CD4-positive, alpha-beta T cell treated with Interleukin-17A for 4 hours (primary cell): ENCODE measurements around the gene SKI.

ENCODE experiments used
- DNase-seq: peaks from one replicate; pipeline ENCODE4 v3.0.0-alpha.2; 2020; ENCODE audit warnings: mixed read lengths

Gene SKI

DNA sequence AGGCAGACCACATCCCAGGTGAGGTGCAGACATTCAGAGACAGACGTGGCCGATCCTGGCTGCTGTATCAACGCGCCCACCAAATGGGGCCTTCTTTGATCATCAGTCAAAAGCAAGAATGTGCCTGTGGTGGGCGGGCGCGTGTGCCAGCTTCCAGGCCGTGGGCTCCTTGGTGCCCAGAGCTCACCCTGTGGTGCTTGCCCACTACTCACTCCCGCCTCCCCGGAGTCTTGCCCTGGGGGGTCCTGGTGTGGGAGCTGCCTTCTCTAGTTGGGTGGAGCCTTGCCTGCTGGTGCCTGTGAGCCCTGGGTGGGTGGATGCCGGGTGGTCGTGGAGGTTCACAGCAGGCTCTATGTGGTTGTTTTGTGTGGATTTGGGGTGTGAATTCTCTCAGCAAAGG, 70.6 kb downstream of the SKI start:
- no peak for DNase-seq

GRCh38 chr1:2299131-2299627, 71.1 kb downstream of the SKI start:
- no peak for DNase-seq

DNA sequence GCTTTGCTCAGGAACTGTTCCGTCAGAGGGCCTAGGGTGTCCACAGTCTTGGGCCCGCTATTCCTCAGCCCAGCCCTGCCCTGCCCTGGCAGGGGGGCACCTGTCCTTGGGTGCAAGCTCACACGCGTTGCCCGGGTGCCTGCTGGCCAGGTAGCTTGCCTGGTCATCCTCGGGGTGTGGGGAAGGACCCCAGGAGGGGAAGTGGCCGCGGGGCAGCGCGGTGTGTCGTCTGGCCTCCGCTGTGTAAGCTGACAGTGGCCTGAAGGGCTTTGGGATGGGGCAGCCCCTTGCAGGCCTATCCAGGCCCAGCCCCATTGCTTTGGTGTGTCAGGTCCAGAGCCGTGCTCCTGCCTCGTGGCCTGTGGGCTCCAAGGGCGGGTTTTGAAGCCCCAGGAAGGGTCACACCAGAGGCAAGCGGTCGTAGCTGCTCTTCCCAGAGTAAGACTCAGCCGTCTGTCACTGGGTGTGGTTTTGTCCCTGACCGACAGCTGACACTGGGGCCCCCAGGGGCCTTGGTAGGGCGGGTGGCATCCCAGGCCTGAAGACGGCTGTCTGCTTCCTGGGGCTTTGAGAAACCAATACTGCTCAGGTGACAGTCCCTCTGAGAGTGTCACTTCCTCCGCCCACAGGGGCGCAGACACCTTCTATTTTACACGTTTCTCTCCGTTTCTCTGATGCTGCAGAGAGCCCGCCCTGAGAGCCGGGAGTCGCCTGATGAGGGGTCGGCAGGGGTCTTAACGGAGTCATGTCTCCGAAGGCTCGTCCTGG, 72.1 kb downstream of the SKI start:
- DNase-seq = peak; percentile 74

DNA sequence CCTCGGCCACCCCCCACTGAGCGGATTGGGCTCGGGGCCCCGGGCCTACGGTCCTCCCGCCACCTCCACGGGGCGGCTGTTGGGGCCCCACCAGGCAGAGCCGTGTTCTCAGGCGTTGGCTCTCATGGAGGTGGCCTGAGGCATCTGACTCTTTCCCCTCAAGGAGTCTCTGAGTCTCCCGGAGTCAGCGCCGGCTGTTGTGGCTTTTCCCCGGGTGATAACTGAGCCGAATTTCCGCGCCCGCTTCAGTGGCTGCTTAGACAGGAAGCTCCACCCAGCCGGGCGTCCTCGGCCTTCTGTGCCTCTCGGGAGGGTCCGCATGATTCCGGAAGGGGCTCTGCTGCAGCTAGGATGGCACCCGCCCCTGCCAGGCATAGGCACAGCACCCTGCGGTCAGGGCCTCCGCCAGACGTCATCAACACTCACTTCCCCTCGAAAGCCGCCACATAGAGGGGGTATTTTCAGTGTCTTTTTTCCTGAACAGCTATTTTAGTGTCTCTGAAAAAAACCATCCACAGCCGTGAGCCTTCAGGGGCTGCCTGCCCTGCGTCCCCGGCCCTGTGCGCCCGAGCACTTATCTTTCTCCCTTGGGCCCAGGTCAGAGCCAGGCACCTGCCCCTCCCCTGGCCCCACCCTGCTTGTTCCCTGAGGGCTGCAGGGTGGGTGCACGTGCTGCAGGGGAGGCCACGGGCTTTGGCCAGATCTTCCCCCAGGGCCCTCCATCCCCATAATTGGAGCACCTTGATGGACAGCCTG, 72.9 kb downstream of the SKI start:
- DNase-seq = peak; percentile 94

- DNase-seq = no peak
These were observed 73.6 kb downstream of the SKI start for GRCh38 chr1:2301607-2302291.

DNA sequence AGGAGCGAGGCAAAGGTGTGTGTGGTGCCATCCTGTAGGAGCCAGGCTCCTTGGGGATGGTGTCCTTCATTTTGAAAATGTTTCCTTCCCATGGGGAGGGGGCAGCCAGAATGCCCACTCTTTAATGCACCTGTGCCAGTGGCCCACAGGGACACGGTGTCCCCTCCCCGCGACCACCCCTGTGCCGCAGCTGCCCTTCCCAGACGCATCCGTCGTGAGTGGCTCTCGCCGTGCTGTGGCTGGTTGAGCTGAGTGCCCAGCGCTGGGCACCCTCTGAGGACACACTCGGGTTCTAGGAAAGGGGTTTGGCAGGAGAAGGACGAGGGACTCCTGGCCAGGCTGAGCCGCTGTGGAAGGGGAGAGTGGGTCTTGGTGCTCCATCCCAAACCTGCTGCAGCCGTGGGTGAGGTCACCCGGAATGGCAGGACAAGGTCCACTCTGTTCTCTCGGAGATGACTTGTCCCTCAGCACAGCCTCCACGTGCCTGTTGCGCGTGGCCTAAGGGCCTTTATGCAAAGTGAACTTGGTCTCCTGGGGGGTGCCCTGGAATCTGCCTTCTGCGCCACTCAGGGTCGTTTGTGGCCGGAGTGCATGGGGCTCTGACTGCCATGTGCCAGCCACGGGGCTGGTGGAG, 74.3 kb downstream of the SKI start:
- DNase-seq = no peak

DNA sequence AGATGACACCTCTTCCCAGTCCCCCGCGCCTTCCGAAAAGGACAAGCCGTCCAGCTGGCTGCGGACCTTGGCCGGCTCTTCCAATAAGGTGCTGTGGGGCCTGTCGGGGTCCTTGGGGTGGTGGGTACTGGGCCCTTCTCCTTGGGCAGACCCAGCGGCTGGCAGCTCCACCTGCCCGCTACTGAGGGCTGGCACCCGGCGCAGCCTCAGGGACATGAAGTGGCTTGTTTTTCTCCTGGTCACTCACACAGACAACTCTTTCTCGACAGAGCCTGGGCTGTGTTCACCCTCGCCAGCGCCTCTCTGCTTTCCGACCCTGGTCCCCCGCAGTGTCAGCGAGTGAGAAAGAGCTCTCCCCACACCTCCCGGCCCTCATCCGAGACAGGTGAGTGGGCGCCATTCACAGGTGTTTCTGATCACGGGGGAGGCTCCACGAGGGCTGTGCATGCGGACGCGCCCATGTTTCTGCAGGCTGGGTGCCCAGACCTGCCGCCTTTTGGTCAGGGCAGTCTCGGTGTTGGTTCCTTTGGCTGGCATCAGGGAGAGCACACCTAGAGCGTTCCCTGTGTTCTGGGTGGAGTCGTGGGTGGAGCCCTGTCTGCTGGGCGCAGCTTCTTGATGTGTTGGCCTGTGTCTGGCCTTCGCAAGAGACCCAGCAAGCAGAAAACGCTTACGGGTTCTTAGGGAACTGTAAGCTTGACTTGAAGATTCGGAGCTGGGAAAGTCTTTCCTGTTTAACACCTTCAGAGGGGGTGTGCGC, 75.1 kb downstream of the SKI start:
- DNase-seq = no peak

- no peak for DNase-seq
These were observed 75.7 kb downstream of the SKI start for GRCh38 chr1:2303781-2304180.

DNA sequence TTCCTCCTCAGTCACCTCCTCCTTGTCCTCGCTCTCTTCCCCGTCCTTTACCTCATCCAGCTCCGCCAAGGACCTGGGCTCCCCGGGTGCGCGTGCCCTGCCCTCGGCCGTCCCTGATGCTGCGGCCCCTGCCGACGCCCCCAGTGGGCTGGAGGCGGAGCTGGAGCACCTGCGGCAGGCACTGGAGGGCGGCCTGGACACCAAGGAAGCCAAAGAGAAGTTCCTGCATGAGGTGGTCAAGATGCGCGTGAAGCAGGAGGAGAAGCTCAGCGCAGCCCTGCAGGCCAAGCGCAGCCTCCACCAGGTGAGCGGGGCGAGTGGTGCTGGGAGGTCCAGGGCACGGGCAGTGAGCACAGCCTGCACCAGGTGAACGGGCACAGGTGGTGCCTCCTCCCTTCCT, 76.2 kb downstream of the SKI start:
- no peak for DNase-seq

GRCh38 chr1:2304921-2305681, 77.0 kb downstream of the SKI start:
- DNase-seq = no peak

- no peak for DNase-seq
These were observed 78.2 kb downstream of the SKI start for GRCh38 chr1:2306151-2306978.

DNA sequence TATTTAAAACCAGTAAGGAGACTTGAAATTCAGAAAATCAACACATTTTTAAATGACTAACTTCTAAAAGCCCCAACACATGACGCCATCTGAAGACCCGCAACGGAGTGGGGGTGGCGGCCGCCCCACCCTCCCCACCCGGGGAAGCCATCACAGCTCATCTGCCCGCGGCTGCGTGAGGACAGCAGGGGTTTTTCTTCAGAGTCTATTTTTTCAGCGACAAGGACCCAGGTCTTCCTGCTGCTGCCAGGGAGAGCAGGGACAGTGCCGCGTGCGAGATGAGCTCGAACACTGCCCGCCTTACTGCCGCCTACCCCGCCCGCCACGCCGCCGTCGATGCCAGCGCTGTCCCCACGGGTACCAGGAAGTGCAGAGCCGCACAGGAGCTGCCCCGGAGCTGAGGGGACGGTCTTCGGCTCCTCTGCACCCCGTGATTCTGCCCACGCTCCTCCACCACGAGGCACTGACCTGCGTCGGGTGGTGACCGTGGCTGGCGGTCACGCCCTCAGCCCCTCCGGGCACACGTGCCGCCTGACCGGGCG, 79.0 kb downstream of the SKI start:
- DNase-seq = no peak

- no peak for DNase-seq
These were observed 79.9 kb downstream of the SKI start for GRCh38 chr1:2307972-2308371.

DNA sequence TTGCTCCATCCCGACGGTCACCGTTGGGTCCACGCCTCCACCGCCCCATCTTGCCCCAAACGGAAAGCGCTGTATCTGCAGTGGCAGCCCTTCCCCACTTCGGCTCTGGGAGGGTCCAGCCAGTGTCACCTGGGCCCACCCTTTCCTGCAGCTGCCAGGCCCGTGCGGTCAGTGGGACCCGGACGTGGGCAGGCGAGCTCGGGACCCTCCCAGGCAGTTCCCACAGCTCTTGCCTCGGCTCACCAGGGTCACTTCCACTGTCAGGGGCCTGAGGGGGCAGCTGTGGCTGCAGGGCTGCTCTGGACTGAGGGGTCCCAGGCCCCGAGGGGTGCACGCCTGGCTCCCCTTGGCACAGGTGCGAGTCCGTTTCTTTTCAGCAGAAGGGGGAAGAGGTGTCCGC, 80.7 kb downstream of the SKI start:
- no peak for DNase-seq

DNA sequence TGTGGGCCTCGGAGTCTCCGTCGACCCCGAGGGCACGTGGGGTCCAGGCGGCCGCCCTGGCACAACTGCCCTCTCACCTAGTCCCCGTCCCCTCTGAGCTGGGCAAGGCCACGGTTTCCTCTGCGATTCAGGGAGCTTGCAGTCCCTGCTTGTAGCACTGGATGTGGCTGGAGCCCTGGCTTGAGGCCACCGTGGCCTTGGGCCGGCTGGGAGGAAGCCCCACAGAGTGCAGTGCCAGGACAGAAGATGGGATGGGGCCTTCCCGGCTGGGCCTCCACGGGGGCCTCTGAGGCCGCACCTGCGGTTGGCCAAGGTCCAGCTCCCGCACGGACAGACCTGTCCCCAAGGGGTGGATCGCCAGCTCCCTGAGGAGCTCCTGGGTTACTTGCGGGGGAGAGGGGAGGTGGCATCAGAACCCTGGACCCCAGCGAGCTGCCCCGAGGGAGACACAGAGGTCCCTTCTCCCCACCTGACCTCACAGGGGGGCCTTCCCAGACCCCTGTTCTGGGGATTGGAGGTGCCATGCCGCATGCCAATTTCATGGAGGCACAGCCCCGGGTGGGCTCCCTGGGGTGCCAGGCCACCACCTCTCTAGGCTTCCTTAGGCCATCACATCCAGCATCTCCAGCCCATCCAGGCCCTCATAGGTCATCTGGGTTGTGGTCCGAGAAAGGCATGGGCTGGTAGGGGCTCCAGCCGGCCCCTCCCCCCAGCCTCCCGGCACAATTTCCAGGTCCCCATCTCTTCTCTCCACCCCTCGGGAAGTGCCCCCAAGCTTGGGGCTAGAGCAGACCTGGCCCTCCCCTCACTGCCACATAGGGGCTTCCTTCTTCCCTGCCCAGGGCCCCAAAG, 82.4 kb downstream of the SKI start:
- DNase-seq = no peak

GRCh38 chr1:2311184-2312032, 83.3 kb downstream of the SKI start:
- peak; percentile 72 for DNase-seq

DNA sequence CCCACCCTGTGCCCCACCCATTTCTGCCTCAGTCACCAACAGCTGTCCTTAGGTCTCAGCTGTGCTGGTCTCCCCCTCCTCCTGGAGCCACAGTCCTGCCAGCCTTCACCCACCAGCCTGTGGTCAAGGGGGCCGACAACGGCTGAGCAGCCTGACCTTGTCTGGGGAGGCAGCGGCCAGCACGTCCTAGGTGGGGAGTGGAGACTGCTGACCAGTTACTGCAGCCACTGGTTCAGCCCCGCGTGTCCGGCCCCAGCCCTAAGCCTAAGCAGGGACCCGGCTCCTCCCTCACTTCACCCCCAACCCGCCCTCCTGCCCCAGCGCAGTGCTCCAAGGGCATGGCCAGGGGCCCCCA, 84.0 kb downstream of the SKI start:
- DNase-seq = no peak

DNA sequence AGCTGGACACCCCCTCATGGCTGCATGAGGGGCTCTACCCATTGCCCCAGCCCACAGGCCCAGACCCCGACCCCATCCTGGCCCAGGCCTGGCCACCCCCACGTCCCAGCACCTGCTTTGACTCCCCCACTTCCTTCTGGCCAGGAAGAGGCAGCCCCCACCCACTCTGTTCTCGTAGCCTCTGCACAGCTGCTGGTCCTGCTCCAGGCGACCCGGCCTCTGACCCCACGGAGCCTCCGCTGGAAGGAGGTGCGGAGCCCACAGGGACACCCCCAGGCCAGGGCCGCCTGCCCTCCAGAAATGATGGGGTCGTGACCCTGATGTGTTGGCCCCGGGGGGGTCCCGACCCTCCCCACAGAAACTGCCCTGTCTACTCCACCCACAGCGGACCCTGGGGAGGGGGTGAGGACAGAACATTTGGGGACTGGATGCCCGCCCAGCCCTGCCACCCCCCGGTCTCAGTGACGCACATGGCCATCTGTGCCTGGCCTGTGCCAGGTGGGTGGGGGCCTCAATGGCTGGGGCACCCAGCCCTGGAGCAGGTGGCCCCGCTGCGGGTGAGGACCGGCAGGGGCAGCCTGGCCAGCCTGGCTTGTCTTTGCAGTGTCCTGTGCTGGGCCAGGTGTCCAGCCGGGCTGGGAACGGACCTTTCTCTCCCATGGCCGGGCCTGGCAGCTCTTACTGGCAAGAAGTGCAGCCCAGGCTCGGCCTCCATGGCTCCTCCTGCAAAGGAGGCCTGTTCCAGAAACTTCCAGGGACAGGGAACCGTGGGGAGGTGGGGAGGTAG, 84.6 kb downstream of the SKI start:
- no peak for DNase-seq
